A549 treated with Hydrocortisone at 1 μM for 4 hours (cell line): ENCODE measurements around the gene ZNF184. TPM values are rescaled to one million over a fixed set of nuclear protein-coding genes. Genes with fewer than 3 reads are reported as not detected.

Experiments used
- total RNA-seq: library from RNA; stranded (reverse); fragments of 200-300 nt; extraction: Qiagen RNA extraction; gene quantifications from 5 replicates; pipeline ENCODE4 v1.2.3, GENCODE V29; 2022

ZNF184 gene
- total RNA-seq, result 2.3 to 3.9 TPM (median 2.5 TPM) in 5 replicates

DNA sequence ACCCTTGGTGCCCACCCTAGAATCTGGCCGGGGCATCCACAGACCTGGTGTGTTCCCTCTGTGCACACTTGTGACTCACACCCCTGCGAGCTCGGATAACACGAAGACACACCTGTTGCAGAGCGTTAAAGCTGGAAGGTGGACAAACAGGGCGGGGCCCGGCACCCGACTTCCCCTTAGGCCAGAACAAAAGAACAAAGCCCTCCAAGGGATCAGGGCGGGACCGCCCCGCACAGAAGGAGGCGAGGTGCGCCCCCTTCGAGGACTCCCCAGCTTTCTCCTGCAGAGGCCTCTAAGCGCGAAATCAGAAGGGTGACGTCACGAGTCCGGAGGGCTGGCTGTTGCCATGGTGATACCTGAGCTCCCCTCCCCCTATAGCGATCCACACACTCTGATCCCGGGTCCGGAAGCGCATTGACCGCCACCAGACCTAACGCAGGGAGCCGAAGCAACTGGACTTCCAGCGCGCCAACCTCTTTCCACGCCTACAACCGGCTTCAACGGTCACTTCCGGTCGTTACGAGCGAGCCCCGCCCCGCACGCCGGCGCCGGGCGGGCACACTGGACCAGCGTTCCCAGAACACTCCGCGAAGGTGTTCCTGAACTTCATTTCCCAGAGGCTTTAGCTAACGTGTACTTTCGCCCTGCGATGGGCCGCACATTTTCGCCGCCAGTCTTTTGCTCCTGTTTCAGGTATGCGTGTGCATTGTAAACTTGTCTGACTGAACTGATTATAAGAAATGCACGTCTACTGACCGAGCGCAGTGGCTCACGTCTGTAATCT is at the start of gene ZNF184:
ZNF184 (minus strand) TSS at position 489 of the 784 bp plus-strand sequence. CDS start 811 bp downstream, outside the sequence.

Other genes with a start within 250 kb of the ZNF184 start
- 3.0 to 3.4 TPM (median 3.0 TPM) in 5 replicates for gene PRSS16, start 225.4 kb downstream of the ZNF184 start, total RNA-seq
- 0.02 TPM in 1 of 5 replicates, not detected in the others for gene POM121L2, start 160.8 kb downstream of the ZNF184 start, total RNA-seq
- gene ZNF391, start 84.3 kb downstream of the ZNF184 start, total RNA-seq, result 0.07 to 0.29 TPM (median 0.16 TPM) in 5 replicates